ENCODE data around the gene RPTN.

GRCh38 chr1:152168535-152168868 lies 9.5 kb upstream of the RPTN start:
- TF ChIP-seq CTCF (IDR thresholded peaks at IDR 0.05) (no peak), ZFX (IDR thresholded peaks at IDR 0.05; ENCODE audit: borderline replicate concordance) (no peak)

All from 22Rv1 (cell line).